Measurements from ENCODE around the gene ZNF354B. TPM values are rescaled to one million over a fixed set of nuclear protein-coding genes. Genes with fewer than 3 reads are reported as not detected.

ZNF354B gene
- total and polyA plus RNA-seq, 2 donors (not counting 3 experiments of a cell fraction or from before 2014, with no cell fraction given) = 6.3 to 17.6 TPM

GRCh38 chr5:178820001-178820400 is 39.8 kb upstream of the ZNF354B start:
- Histone ChIP-seq H3K4me2 (ENCODE audit: insufficient read depth, low read length) (no peak overlapping the region), H3K36me3 (ENCODE audit: control insufficient read depth in 2 of 2, extremely low read depth in 1 of 2, insufficient read depth in 2 of 2, low read length in 2 of 2) (no peaks in the 10 kb centered on the region), H3K4me3 (replicated peaks in 1 of 3; ENCODE audit: insufficient read depth in 1 of 3, low read depth in 1 of 3, low read length in 3 of 3) (no peak overlapping the region), H2AFZ (ENCODE audit: low read depth, low read length) (no peak overlapping the region), H3K4me1 (ENCODE audit: control insufficient read depth, extremely low read depth, insufficient read depth, low read length) (no peaks in the 10 kb centered on the region), H4K20me1 (replicated peaks; ENCODE audit: control insufficient read depth, extremely low read depth, insufficient read depth, low read length) (no peaks in the 10 kb centered on the region), H3K9me1 (replicated peaks; ENCODE audit: control insufficient read depth, extremely low read depth, insufficient read depth, low read length) (no peaks in the 10 kb centered on the region), H3K27me3 (ENCODE audit: control insufficient read depth in 2 of 2, insufficient read depth in 2 of 2, low read length in 2 of 2) (no peaks in the 10 kb centered on the region), H3K9ac (replicated peaks; ENCODE audit: extremely low read depth, insufficient read depth, low read length) (no peak overlapping the region), H3K9me3 (replicated peaks; ENCODE audit: control insufficient read depth, insufficient read depth, low read length) (peaks cover 4% of the 10 kb centered on the region), H3K27ac (ENCODE audit: insufficient read depth, low read depth, low read length) (no peak overlapping the region), H3K79me2 (ENCODE audit: control insufficient read depth, insufficient read depth, low read length) (no peaks in the 10 kb centered on the region)
- no peak for FAIRE-seq
- no peak for DNase-seq (ENCODE audit: low read depth, low spot score)
- dilution Hi-C loops (cut with MboI; ENCODE audit: extremely low pct_ligation_motif_present, low sequenced_read_pairs) = no loop called here
- ChIA-PET CTCF (no interaction called here), POLR2A (no interaction called here)
- TF ChIP-seq POLR2A (IDR thresholded peaks at IDR 0.05; ENCODE audit: low read depth, low read length) = no peak
- no peak for TF ChIP-seq POLR2AphosphoS5 (IDR thresholded peaks at IDR 0.05; ENCODE audit: insufficient read depth, low read depth, low read length)
- no peak for TF ChIP-seq GATA2 (IDR thresholded peaks at IDR 0.05; ENCODE audit: insufficient read depth, insufficient read length, low read depth, low read length)
- no peak for TF ChIP-seq MAX (IDR thresholded peaks at IDR 0.05; ENCODE audit: insufficient read depth, insufficient read length)
- TF ChIP-seq EZH2 (IDR thresholded peaks at IDR 0.05; ENCODE audit: borderline replicate concordance, low read depth, low read length, severe bottlenecking) = no peak
- no peak for TF ChIP-seq JUN (IDR thresholded peaks at IDR 0.05; ENCODE audit: borderline replicate concordance, insufficient read depth, insufficient read length, low read depth)
- no TSS peak for BruUV-seq (replicated peaks)
- intact Hi-C loops (cut with micrococcal nuclease) = no loop called here

- no peak overlapping the region for H3K27ac ChIP-seq (ENCODE audit: insufficient read depth, low read depth, low read length)
- H3K27me3 ChIP-seq (ENCODE audit: control insufficient read depth in 2 of 2, insufficient read depth in 2 of 2, low read length in 2 of 2) = no peaks in the 10 kb centered on the region
- H3K4me3 ChIP-seq (replicated peaks in 1 of 3; ENCODE audit: insufficient read depth in 1 of 3, low read depth in 1 of 3, low read length in 3 of 3) = no peak overlapping the region
- DNase-seq (ENCODE audit: low read depth, low spot score) (no peak), FAIRE-seq (no peak)
- dilution Hi-C loops (cut with MboI; ENCODE audit: extremely low pct_ligation_motif_present, low sequenced_read_pairs) (no loop called here), intact Hi-C loops (cut with micrococcal nuclease) (no loop called here)
- no peaks in the 10 kb centered on the region for H3K79me2 ChIP-seq (ENCODE audit: control insufficient read depth, insufficient read depth, low read length)
- H2AFZ ChIP-seq (ENCODE audit: low read depth, low read length) = no peak overlapping the region
- no peak overlapping the region for H3K4me2 ChIP-seq (ENCODE audit: insufficient read depth, low read length)
- no peaks in the 10 kb centered on the region for H4K20me1 ChIP-seq (replicated peaks; ENCODE audit: control insufficient read depth, extremely low read depth, insufficient read depth, low read length)
- no peaks in the 10 kb centered on the region for H3K9me1 ChIP-seq (replicated peaks; ENCODE audit: control insufficient read depth, extremely low read depth, insufficient read depth, low read length)
- no TSS peak for BruUV-seq (replicated peaks)
- CTCF ChIA-PET = no interaction called here
- TF ChIP-seq MAX (IDR thresholded peaks at IDR 0.05; ENCODE audit: insufficient read depth, insufficient read length) (no peak), CTCF (IDR thresholded peaks at IDR 0.05; ENCODE audit: extremely low read depth in 1 of 2, insufficient read depth in 1 of 2, low read depth in 1 of 2, low read length in 2 of 2) (no peak), POLR2A (IDR thresholded peaks at IDR 0.05; ENCODE audit: low read depth, low read length) (no peak), EZH2 (IDR thresholded peaks at IDR 0.05; ENCODE audit: borderline replicate concordance, low read depth, low read length, severe bottlenecking) (no peak), MYC (IDR thresholded peaks at IDR 0.05; ENCODE audit: low read depth, low read length) (no peak), JUN (IDR thresholded peaks at IDR 0.05; ENCODE audit: borderline replicate concordance, insufficient read depth, insufficient read length, low read depth) (no peak), POLR2AphosphoS5 (IDR thresholded peaks at IDR 0.05; ENCODE audit: insufficient read depth, low read depth, low read length) (no peak), FOS (IDR thresholded peaks at IDR 0.05; ENCODE audit: borderline replicate concordance, insufficient read depth, low read length) (no peak), GATA2 (IDR thresholded peaks at IDR 0.05; ENCODE audit: insufficient read depth, insufficient read length, low read depth, low read length) (no peak)
- POLR2A ChIA-PET = no interaction called here
- H3K9ac ChIP-seq (replicated peaks; ENCODE audit: extremely low read depth, insufficient read depth, low read length) = no peak overlapping the region
- no peaks in the 10 kb centered on the region for H3K4me1 ChIP-seq (ENCODE audit: control insufficient read depth, extremely low read depth, insufficient read depth, low read length)
- H3K36me3 ChIP-seq (ENCODE audit: control insufficient read depth in 2 of 2, extremely low read depth in 1 of 2, insufficient read depth in 2 of 2, low read length in 2 of 2) = no peaks in the 10 kb centered on the region
- no peaks in the 10 kb centered on the region for H3K9me3 ChIP-seq (replicated peaks; ENCODE audit: control insufficient read depth, insufficient read depth, low read length)
These were observed 34.3 kb upstream of the ZNF354B start for GRCh38 chr5:178825444-178825843.
